HCT116 (cell line): ENCODE measurements around the gene USP3. TPM values are rescaled to one million over a fixed set of nuclear protein-coding genes. Genes with fewer than 3 reads are reported as not detected.

Experiments used
- ATAC-seq: fragments of 200-7000 bp; cut with Tn5 transposase; 2 replicates; pipeline ENCODE4 v1.9.1; 2020; ENCODE audit warnings: mild to moderate bottlenecking, moderate library complexity
- BruUV-seq: library from RNA; stranded (reverse); fragments of 400-500 nt; replicated peaks from 2 replicates; lab custom pipeline; 2021; lab: Mats Ljungman, UMichigan
- CTCF ChIA-PET: fragments of 300-600 bp; sonication (Branson Sonifier 250); formaldehyde crosslinking; loops from one replicate; lab custom pipeline; 2021; ENCODE audit warnings: antibody characterized with exemption; lab: Charles Lee
- POLR2A ChIA-PET: fragments of 300-600, 350-600 bp; sonication (Branson Sonifier 250); formaldehyde crosslinking; loops from one replicate; lab custom pipeline; 2021; ENCODE audit warnings: antibody characterized with exemption; lab: Charles Lee
- RAD21 ChIA-PET, 2 experiments: fragments of 300-600 bp; sonication (Branson Sonifier 250); formaldehyde crosslinking; loops; one replicate each; lab custom pipeline; 2023; ENCODE audit warnings: low total read pairs in 2 of 2; ENCODE audit not compliant: uncharacterized antibody in 2 of 2, unreplicated experiment in 2 of 2, low non-redundant PET in 1 of 2; lab: Charles Lee
- DNase-seq: peaks from one replicate; pipeline ENCODE4 v3.0.0-alpha.2; 2010; ENCODE audit warnings: low read depth, low spot score
- H2AFZ ChIP-seq: fragments of 200-600 bp; shearing (Covaris generic), sonication (generic); 2 replicates; pipeline ENCODE4 v1.6.1; 2017; ENCODE audit warnings: low read depth, mixed run types, mixed read lengths, antibody characterized with exemption, low read length; ENCODE audit not compliant: poor library complexity, severe bottlenecking
- H3K27ac ChIP-seq: 2 replicates; pipeline ENCODE4 v1.5.1; 2012; ENCODE audit warnings: low read depth, low read length
- H3K27me3 ChIP-seq: fragments of 200-600 bp; sonication (generic); 2 replicates; pipeline ENCODE4 v1.6.1; 2016; ENCODE audit warnings: mixed run types, low read length, mixed read lengths; ENCODE audit not compliant: insufficient read depth
- H3K36me3 ChIP-seq, 2 experiments: fragments of 200-500 bp in 1 of 2; fragments of 200-600 bp in 1 of 2; sonication (Bioruptor generic) in 1 of 2; sonication (generic) in 1 of 2; 2 replicates each; pipeline versions ENCODE4 v1.5.1 to v1.6.1; 2014 to 2016; ENCODE audit warnings: low read length in 2 of 2, inconsistent platforms in 1 of 2, mixed read lengths in 1 of 2, mixed run types in 1 of 2; ENCODE audit not compliant: insufficient read depth in 2 of 2, control insufficient read depth in 1 of 2
- H3K4me1 ChIP-seq, 2 experiments: fragments of 200-600 bp in 1 of 2; sonication (generic) in 1 of 2; 2 replicates each; pipeline versions ENCODE4 v1.5.1 to v1.6.1; 2012 to 2017; ENCODE audit warnings: low read length in 2 of 2, inconsistent platforms in 1 of 2, mild to moderate bottlenecking in 1 of 2, mixed read lengths in 1 of 2, mixed run types in 1 of 2, moderate library complexity in 1 of 2; ENCODE audit not compliant: insufficient read depth in 2 of 2, control insufficient read depth in 1 of 2
- H3K4me2 ChIP-seq: fragments of 200-600 bp; sonication (generic); 2 replicates; pipeline ENCODE4 v1.6.1; 2017; ENCODE audit warnings: mixed run types, low read length, mixed read lengths
- H3K4me3 ChIP-seq, 2 experiments: fragments of 200-600 bp in 1 of 2; sonication (generic) in 1 of 2; replicated peaks in 1 of 2; 2 replicates each; pipeline ENCODE4 v1.5.1; 2011 to 2016; ENCODE audit warnings: low read length in 2 of 2, control low read depth in 1 of 2, low read depth in 1 of 2, mild to moderate bottlenecking in 1 of 2, mixed read lengths in 1 of 2, mixed run types in 1 of 2
- H3K79me2 ChIP-seq: fragments of 200-600 bp; sonication (generic); 2 replicates; pipeline ENCODE4 v1.6.1; 2017; ENCODE audit warnings: mild to moderate bottlenecking, mixed run types, low read length, moderate library complexity, mixed read lengths; ENCODE audit not compliant: insufficient read depth
- H3K9ac ChIP-seq: fragments of 200-600 bp; sonication (generic); 2 replicates; pipeline ENCODE4 v1.6.1; 2016; ENCODE audit warnings: low read length, mixed read lengths
- H3K9me2 ChIP-seq: fragments of 200-600 bp; sonication (generic), shearing (Covaris generic); 2 replicates; pipeline ENCODE4 v1.6.1; 2017; ENCODE audit warnings: mixed run types, mild to moderate bottlenecking, moderate library complexity; ENCODE audit not compliant: insufficient read depth
- H3K9me3 ChIP-seq, 2 experiments: fragments of 200-500 bp in 1 of 2; fragments of 200-600 bp in 1 of 2; sonication (Bioruptor generic) in 1 of 2; sonication (generic) in 1 of 2; 2 replicates each; pipeline ENCODE4 v1.6.1; 2014 to 2017; ENCODE audit warnings: low read length in 2 of 2, mixed read lengths in 2 of 2, inconsistent platforms in 1 of 2, low read depth in 1 of 2, mild to moderate bottlenecking in 1 of 2, mixed run types in 1 of 2, moderate library complexity in 1 of 2; ENCODE audit not compliant: control insufficient read depth in 1 of 2, insufficient read depth in 1 of 2
- H4K20me1 ChIP-seq: fragments of 200-600 bp; sonication (generic), shearing (Covaris generic); 2 replicates; pipeline ENCODE4 v1.6.1; 2017; ENCODE audit warnings: mixed run types, mild to moderate bottlenecking, moderate library complexity; ENCODE audit not compliant: insufficient read depth
- EZH2phosphoT487 ChIP-seq: fragments of 200-600 bp; IDR thresholded peaks from 2 replicates; pipeline ENCODE4 v1.6.1; 2018; ENCODE audit warnings: antibody characterized with exemption, borderline replicate concordance
- POLR2AphosphoS5 ChIP-seq: IDR thresholded peaks from 2 replicates; pipeline ENCODE4 v1.6.1; 2011; ENCODE audit warnings: mild to moderate bottlenecking, low read depth, low read length, moderate library complexity
- YY1 ChIP-seq: IDR thresholded peaks from 2 replicates; pipeline ENCODE4 v1.6.1; 2011; ENCODE audit warnings: low read length, low read depth, moderate library complexity, mild to moderate bottlenecking; ENCODE audit not compliant: insufficient replicate concordance; ENCODE audit errors: extremely low read depth
- intact Hi-C: fragments of 100-400 bp; cut with micrococcal nuclease; formaldehyde crosslinking; loops from 2 replicates; pipeline ENCODE4 v1.10.0; 2022
- total RNA-seq: library from RNA; stranded (reverse); gene quantifications from one replicate; pipeline ENCODE4 v1.2.1, GENCODE V29; 2021; ENCODE audit not compliant: unreplicated experiment
- TF ChIP-seq, protein P1 (sequence below): IDR thresholded peaks from 2 replicates; pipeline ENCODE4 v1.6.1; 2012; ENCODE audit warnings: low read depth

The USP3 gene
- total RNA-seq, 1 experiment from 2014 or later, result 61.6 TPM

DNA sequence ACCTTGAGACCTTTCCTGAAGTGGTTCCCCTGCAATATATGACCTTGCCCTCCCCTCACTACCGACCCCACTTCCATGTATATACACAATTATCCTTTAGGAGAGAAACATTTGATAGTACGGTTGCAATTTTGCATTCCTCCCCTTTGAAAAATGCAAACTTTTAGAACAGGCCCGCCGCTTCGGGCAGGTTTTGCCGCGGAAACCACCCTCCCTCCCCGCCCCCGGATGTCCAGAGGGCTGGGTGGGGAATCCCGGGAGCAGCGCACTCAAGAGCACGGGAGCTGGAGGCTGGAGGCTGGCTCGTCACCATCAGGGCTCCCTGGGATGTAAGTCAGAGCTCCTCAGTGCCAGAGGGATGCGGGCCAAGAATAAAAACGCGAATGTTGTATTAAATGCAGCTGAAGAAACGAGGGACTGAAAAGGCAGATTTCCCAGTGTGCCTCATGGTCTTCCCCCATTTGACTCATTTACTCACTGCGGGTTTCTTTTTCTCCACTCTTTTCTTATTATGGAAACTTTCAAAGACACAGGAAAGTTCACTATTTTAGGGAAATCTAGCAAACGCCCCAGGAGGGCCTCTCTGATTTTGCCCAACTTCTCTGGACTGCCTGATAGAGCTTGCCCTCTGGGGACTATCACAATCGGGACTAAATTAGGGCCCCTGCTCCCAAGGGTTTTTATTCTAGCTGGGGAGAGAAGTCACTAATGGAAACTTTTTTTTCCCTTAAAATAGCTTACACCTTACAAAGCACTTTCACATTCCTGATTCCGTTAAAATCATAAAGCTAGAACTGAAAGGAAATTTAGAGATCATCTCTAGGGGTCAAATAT, 2.9 kb upstream of the USP3 start:
- BruUV-seq, result no TSS peak
- POLR2A ChIA-PET, result interaction anchor here (1.1 to 1.4 kb wide), 3 partner anchors 10 to 18 kb away, joined by 3 to 8 read pairs (median 3); no protein-coding TSS in a partner anchor
- Histone ChIP-seq H3K9me2 (no peaks in the 10 kb centered on the region), H3K27ac (peak overlapping the region; percentile 94), H3K79me2 (peaks cover 20% of the 10 kb centered on the region), H3K4me3 (peak overlapping the region; percentile 35 to 78), H3K36me3 (no peaks in the 10 kb centered on the region), H3K4me1 (peaks cover 28 to 55% of the 10 kb centered on the region in 2 experiments), H4K20me1 (peaks cover 10% of the 10 kb centered on the region; the same call in 1 of the 2 replicates), H2AFZ (peak overlapping the region; percentile 92), H3K4me2 (peak overlapping the region; percentile 84), H3K9ac (peak overlapping the region; percentile 79), H3K9me3 (no peaks in the 10 kb centered on the region), H3K27me3 (no peaks in the 10 kb centered on the region)
- DNase-seq (no peak), ATAC-seq (no peak)
- intact Hi-C loops, result loop anchor here (5.0 kb wide), 1 partner anchor 961 kb away; the partner anchor contains the start of gene ZNF609
- RAD21 ChIA-PET, result no interaction called here
- CTCF ChIA-PET, result interaction anchor here (1.0 to 1.7 kb wide), 4 partner anchors 12 to 108 kb away, joined by 3 to 9 read pairs (median 6); no protein-coding TSS in a partner anchor
- TF ChIP-seq, protein P1, sequence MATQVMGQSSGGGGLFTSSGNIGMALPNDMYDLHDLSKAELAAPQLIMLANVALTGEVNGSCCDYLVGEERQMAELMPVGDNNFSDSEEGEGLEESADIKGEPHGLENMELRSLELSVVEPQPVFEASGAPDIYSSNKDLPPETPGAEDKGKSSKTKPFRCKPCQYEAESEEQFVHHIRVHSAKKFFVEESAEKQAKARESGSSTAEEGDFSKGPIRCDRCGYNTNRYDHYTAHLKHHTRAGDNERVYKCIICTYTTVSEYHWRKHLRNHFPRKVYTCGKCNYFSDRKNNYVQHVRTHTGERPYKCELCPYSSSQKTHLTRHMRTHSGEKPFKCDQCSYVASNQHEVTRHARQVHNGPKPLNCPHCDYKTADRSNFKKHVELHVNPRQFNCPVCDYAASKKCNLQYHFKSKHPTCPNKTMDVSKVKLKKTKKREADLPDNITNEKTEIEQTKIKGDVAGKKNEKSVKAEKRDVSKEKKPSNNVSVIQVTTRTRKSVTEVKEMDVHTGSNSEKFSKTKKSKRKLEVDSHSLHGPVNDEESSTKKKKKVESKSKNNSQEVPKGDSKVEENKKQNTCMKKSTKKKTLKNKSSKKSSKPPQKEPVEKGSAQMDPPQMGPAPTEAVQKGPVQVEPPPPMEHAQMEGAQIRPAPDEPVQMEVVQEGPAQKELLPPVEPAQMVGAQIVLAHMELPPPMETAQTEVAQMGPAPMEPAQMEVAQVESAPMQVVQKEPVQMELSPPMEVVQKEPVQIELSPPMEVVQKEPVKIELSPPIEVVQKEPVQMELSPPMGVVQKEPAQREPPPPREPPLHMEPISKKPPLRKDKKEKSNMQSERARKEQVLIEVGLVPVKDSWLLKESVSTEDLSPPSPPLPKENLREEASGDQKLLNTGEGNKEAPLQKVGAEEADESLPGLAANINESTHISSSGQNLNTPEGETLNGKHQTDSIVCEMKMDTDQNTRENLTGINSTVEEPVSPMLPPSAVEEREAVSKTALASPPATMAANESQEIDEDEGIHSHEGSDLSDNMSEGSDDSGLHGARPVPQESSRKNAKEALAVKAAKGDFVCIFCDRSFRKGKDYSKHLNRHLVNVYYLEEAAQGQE, result no peak
- no peak for TF ChIP-seq EZH2phosphoT487
- peak; percentile 69 for TF ChIP-seq POLR2AphosphoS5
- no peak for TF ChIP-seq YY1
